ENCODE measurements around the gene DGUOK.

DGUOK gene

DNA sequence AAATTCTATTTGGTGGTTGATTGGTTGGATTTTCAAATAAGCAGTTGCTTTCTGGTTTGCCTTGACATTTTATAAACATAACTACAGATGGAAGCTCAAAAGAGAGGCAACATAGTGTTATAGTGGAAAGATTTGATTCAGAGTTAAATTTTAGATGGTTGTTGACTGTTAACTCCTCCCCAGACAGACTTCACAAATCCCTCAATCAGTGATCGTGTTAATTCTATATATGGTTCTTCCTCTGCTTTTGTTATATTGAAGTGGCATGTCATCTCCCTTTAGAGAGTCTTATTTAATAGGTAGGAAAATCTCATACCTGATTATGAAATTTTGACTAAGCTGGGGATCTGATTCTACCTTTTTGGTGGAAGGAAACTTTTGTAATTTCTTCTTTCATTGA, 19.5 kb downstream of the DGUOK start:
- in situ Hi-C loops (cut with MboI; ENCODE audit: low sequenced_read_pairs): no loop called here

DNA sequence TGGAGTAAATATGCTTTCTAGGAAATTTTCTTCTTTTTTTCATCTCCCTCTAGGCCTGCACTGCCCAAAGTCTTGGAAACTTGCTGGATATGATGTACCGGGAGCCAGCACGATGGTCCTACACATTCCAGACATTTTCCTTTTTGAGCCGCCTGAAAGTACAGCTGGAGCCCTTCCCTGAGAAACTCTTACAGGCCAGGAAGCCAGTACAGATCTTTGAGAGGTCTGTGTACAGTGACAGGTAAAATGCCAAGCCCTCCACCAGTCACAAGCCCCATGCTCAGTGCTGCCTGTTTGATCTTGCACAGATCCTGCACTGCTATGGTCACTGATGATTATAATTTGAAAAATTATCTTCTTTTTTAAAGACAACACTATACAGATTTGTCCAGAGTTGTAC, 20.0 kb downstream of the DGUOK start:
- in situ Hi-C loops (cut with MboI; ENCODE audit: low sequenced_read_pairs): no loop called here

GRCh38 chr2:73947412-73948018, 20.8 kb downstream of the DGUOK start:
- in situ Hi-C loops (cut with MboI; ENCODE audit: low sequenced_read_pairs): no loop called here

GRCh38 chr2:73949802-73950201, 23.1 kb downstream of the DGUOK start:
- in situ Hi-C loops (cut with MboI; ENCODE audit: low sequenced_read_pairs): no loop called here

GRCh38 chr2:73952499-73953446, 26.1 kb downstream of the DGUOK start:
- in situ Hi-C loops (cut with MboI; ENCODE audit: low sequenced_read_pairs): no loop called here

GRCh38 chr2:73956218-73956865, 29.7 kb downstream of the DGUOK start:
- in situ Hi-C loops (cut with MboI; ENCODE audit: low sequenced_read_pairs): no loop called here

DNA sequence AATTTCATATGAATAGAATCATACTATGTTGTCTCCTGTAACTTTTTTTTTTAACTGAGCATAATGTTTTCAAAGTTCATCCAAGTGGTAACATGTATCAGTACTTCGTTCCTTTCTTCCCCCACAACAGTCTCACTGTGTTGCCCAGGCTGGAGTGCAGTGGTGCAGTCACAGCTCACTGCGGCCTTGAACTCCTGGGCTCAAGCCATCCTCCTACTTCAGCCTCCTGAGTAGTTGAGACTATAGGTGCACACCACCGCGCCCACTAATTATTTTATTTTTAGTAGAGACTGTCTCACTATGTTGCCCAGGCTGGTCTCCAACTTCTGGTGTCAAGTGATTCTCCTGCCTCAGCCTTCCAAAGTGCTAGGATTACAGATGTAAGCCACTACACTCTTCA, 34.6 kb downstream of the DGUOK start:
- in situ Hi-C loops (cut with MboI; ENCODE audit: low sequenced_read_pairs): no loop called here

DNA sequence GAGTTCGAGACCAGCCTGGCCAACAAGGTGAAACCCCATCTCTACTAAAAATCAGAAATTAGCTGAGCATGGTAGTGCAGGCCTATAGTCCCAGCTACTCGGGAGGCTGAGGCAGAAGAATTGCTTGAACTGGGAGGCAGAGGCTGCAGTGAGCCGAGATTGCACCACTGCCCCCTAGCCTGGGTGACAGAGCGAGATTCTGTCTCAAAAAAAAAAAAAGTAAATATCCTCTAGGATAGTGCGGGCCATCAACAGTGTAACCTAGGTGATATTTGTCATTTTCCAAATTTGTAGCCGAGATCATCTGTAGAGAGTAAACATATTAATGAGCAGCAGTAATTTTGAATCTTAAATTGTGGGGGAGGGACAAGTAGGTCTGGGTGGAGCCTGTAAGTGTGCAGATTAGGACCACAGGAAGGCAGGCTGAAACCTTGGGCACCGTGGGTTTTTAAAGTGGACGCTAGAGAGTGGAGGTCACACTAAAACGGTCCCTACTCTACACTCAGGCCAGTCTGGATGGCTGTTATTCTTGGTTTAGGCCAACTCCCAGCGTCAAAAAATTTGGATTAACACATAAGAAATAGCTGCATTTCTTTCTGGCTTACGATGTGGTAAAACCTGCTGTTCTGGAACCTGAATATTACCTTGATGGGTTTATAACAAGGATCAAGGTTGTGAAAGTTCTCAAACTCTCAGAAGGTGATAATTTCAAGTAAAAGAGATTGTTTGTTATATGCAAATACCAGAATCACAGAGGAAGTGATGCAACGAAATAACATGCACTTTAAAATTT, 35.3 kb downstream of the DGUOK start:
- in situ Hi-C loops (cut with MboI; ENCODE audit: low sequenced_read_pairs): no loop called here

- in situ Hi-C loops (cut with MboI; ENCODE audit: low sequenced_read_pairs): no loop called here
Observed at GRCh38 chr2:73962798-73963197, 36.1 kb downstream of the DGUOK start.

DNA sequence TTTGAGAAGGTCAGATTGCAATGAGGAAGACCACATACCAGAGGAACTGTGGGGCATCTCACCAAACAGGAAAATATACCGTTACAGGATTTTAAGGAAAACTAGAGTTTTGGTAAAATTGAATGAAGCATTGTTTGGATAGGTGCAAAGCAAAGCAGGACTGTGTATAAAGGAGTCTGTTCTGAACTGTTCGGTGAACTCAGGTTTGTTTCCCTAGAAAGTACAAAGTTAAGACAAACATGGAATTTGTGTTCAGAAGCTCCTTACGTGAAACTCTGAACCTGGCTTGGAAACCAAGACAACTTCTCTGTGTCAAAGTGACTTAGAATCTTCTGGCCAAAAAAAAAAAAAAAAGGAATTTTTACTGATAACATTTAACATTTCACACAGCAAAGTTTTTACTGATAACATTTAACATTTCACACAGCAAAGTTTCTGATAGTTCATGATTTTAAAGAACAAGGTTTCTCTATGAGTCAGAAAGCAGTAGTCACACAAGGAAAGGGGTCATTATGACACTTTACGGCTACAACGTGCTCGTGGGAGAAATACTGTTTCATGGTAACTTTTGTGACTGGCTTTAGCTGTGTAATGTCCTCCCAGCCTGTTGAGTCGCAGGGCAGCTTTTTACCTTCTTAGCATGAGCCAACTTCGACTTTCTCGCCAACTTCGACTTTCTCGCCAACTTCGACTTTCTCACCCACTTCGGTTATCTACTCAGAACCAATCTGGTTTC, 36.9 kb downstream of the DGUOK start:
- in situ Hi-C loops (cut with MboI; ENCODE audit: low sequenced_read_pairs): no loop called here

- in situ Hi-C loops (cut with MboI; ENCODE audit: low sequenced_read_pairs): no loop called here
Observed at GRCh38 chr2:73964223-73964622, 37.5 kb downstream of the DGUOK start.

GRCh38 chr2:73965053-73965452, 38.4 kb downstream of the DGUOK start:
- in situ Hi-C loops (cut with MboI; ENCODE audit: low sequenced_read_pairs): no loop called here

DNA sequence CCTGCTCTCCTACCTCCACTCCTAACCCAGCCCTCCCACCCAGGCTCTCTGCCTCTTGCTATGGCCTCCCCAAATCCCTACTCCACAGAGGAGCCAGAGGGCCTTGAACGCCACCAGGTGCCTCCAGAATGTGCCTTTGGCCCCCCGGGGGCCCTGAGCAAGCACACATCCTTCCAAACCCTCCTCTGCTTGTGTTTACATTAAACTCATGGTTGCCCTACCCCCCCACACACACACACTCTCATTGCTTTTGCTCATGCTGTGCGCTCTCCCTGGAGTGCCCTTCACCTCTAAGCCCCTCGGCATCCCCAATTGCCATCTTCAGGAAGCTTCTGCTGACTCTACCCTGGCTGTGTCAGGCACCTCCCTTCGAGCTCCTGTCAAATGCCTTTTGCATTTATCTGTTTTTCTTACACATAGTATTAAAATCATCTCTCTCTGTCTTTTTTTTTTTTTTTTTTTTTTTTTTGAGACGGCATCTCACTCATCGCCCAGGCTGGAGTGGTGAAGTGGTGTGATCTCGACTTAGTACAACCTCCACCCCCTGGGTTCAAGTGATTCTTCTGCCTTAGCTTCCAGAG, 41.8 kb downstream of the DGUOK start:
- in situ Hi-C loops (cut with MboI; ENCODE audit: low sequenced_read_pairs): no loop called here

- in situ Hi-C loops (cut with MboI; ENCODE audit: low sequenced_read_pairs): no loop called here
Observed at GRCh38 chr2:73969356-73969755, 42.7 kb downstream of the DGUOK start.

DNA sequence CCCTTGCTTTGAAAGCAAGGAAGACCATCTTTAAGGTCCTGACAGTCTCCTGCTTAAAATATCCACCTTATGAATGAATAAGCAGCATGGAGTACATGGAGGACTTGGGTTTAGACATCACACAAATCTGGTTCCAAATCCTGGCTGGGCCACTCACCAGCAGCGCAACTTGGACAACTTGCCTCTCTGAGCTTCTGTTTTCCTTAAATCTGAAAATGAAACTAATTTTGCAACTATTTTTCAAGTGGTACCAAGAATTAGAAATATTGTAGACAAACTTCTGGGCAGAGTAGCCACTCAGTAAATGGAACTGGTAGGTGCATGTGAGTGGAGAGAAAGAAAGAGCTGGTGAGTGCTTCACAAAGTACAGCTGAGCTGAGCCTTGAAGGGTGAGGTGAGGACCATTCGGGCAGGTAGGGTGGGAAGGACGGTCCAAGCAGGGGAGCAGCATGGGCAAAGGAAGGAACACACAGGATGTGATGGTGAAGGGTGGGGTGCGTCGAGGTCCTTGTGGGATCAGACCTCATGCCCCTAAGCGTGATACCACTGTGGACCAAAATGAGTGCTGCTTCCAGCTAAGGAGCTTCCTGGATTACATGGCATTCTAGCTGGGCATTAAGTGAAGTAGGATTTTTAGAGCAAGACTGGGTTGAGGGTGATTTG, 43.6 kb downstream of the DGUOK start:
- in situ Hi-C loops (cut with MboI; ENCODE audit: low sequenced_read_pairs): no loop called here

- in situ Hi-C loops (cut with MboI; ENCODE audit: low sequenced_read_pairs): no loop called here
Observed at GRCh38 chr2:73970850-73971471, 44.3 kb downstream of the DGUOK start.

GRCh38 chr2:73971722-73972121, 45.0 kb downstream of the DGUOK start:
- in situ Hi-C loops (cut with MboI; ENCODE audit: low sequenced_read_pairs): no loop called here

- in situ Hi-C loops (cut with MboI; ENCODE audit: low sequenced_read_pairs): no loop called here
Observed at GRCh38 chr2:73972846-73973245, 46.2 kb downstream of the DGUOK start.

GRCh38 chr2:73975731-73976130, 49.1 kb downstream of the DGUOK start:
- in situ Hi-C loops (cut with MboI; ENCODE audit: low sequenced_read_pairs): no loop called here

Measured in HL-60/S4 (cell line).